K562 (cell line): ENCODE data around the gene EIF5A2. TPM values are rescaled to one million over a fixed set of nuclear protein-coding genes. Genes with fewer than 3 reads are reported as not detected.
A peak's percentile ranks its signal among the peaks of the same experiment; 100 is the strongest.

Experiments
- ARNT ChIP-seq, 2 experiments: fragments of 450-650 bp; IDR thresholded peaks; 2 replicates each; pipeline ENCODE4 v1.6.1; 2016; ENCODE audit warnings: mild to moderate bottlenecking in 1 of 2
- BHLHE40 ChIP-seq: IDR thresholded peaks from 2 replicates; pipeline ENCODE4 v1.6.1; 2011; ENCODE audit warnings: low read length, improper control_type of control experiment
- CTCF ChIP-seq, 3 experiments: IDR thresholded peaks in 2 of 3; conservative IDR thresholded peaks in 1 of 3; 2 replicates each; pipeline ENCODE4 v1.5.1; 2011 to 2012; ENCODE audit warnings: low read length in 3 of 3, mild to moderate bottlenecking in 3 of 3, control low read depth in 2 of 3, improper control_type of control experiment in 1 of 3, inconsistent platforms in 1 of 3, low read depth in 1 of 3, mixed read lengths in 1 of 3, moderate library complexity in 1 of 3; ENCODE audit not compliant: insufficient read depth in 2 of 3
- FOXK1 ChIP-seq: sonication (generic); formaldehyde crosslinking; IDR thresholded peaks from 2 replicates; pipeline ENCODE4 v1.8.0; 2022; ENCODE audit warnings: missing genetic modification reagents, mild to moderate bottlenecking, borderline replicate concordance
- NFE2 ChIP-seq: IDR thresholded peaks from 2 replicates; pipeline ENCODE4 v1.6.1; 2014; ENCODE audit warnings: antibody characterized with exemption, low read depth
- NFRKB ChIP-seq: fragments of 450-650 bp; IDR thresholded peaks from 2 replicates; pipeline ENCODE4 v1.6.1; 2016; ENCODE audit warnings: low read depth
- PHB2 ChIP-seq: fragments of 450-650 bp; IDR thresholded peaks from 2 replicates; pipeline ENCODE4 v1.6.1; 2017; ENCODE audit warnings: low read depth
- UBTF ChIP-seq, 2 experiments: IDR thresholded peaks; 2 replicates each; pipeline ENCODE4 v1.6.1; 2012; ENCODE audit warnings: improper control_type of control experiment in 2 of 2, low read depth in 2 of 2, low read length in 2 of 2, borderline replicate concordance in 1 of 2
- ZBTB17 ChIP-seq: fragments of 450-650 bp; formaldehyde crosslinking; IDR thresholded peaks from 2 replicates; pipeline ENCODE4 v1.4.0; 2020; ENCODE audit warnings: mild to moderate bottlenecking
- ZNF212 ChIP-seq: fragments of 450-650 bp; formaldehyde crosslinking; IDR thresholded peaks from 2 replicates; pipeline ENCODE4 v1.4.0; 2020; ENCODE audit warnings: mild to moderate bottlenecking
- ZNF444 ChIP-seq: fragments of 250-450 bp; sonication (Bioruptor Pico); IDR thresholded peaks from 2 replicates; pipeline ENCODE4 v1.4.0; 2020; ENCODE audit warnings: mild to moderate bottlenecking, moderate library complexity
- polyA plus RNA-seq, 8 experiments: library from polyadenylated mRNA; depleted of rRNA in 4 of 8; stranded (reverse) in 5 of 8; unstranded in 3 of 8; fragments of >200 nt; fragmentation: Nextera tagmentation in 2 of 8; fragmentation: Illumina TruSeq in 1 of 8; extraction: Ambion mirVana in 2 of 8; extraction: Trizol in 1 of 8; gene quantifications; 2 replicates each; pipeline versions ENCODE4 v1.2.1 to v1.2.3, GENCODE V29; 2011 to 2014; ENCODE audit warnings: inconsistent platforms in 1 of 8, missing spikeins in 1 of 8
- total RNA-seq, 7 experiments: library from RNA; depleted of rRNA in 6 of 7; stranded (reverse); fragments of >200 nt in 6 of 7; fragmentation: Illumina TruSeq in 2 of 7; extraction: Trizol in 2 of 7; gene quantifications; 2 replicates each; pipeline versions ENCODE4 v1.2.1 to v1.2.3, GENCODE V29; 2011 to 2021; ENCODE audit warnings: low replicate concordance in 1 of 7
- TF ChIP-seq, protein P1 (sequence below): sonication (generic); formaldehyde crosslinking; IDR thresholded peaks from 2 replicates; pipeline ENCODE4 v1.8.0; 2023; ENCODE audit warnings: mild to moderate bottlenecking, missing genetic modification reagents

The EIF5A2 gene
- total and polyA plus RNA-seq, 9 of the 15 experiments (the other 6 are each of a cell fraction or from before 2014, with no cell fraction given), result 3.9 to 18.3 (median 15.9) TPM

DNA sequence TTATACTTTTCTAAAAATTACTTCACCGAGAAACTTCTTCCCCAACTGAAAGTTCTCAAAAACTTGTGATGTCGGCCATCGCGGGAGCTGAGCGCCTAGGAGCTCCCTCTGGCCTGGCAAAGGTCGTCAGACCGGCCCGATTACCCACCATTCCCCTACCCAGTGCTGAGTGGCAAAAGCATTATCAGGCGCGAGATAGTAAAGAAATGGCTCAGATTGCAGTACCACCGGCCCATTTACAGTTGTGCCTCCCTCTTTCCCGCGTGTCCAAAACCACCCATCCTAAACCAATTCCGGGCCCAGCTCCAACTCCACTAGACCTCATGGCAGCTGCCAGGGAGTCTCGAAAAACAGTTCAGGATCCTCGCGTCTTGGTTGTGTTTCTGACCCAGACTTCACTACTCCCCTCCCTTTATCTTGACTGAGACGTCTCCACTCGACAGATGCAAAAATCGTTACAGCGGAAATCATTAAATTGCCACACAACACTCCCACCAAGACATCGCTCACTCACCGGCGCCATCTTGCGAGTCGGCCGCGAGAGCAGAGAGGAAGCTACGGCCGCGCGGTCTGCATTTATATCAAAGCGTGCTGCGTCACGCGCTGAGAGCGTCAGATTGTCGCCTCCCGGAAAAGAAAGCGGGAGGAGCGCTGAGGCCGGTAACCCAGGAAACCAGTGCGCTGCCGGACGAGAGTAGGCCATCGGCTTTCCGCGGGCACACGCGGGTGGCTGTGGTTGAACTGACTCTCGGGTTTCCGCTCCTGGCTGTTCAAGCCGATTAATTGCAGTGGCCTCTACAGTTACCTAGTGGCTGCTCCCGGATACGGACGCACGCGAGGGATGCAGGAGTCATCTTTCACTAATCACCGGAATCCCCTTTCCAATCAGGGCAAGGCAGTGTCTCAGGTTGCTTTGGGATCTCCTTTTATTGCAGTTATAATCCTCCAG, 38.5 kb downstream of the EIF5A2 start, which contains the start of gene RPL22L1 (continued):
- TF ChIP-seq ARNT (IDR thresholded peaks at IDR 0.05) (peak; percentile 19 to 65; a peak in 1 of 4 replicates), NFE2 (peak; percentile 54; the same call in 1 of the 2 replicates), UBTF (IDR thresholded peaks at IDR 0.05; ENCODE audit: borderline replicate concordance in 1 of 2, low read depth in 2 of 2, low read length in 2 of 2) (no peak), PHB2 (no peak), ZNF444 (no peak), BHLHE40 (peak; percentile 74), NFRKB (peak; percentile 98), CTCF (IDR thresholded peaks at IDR 0.05 in 2 of 3, conservative IDR thresholded peaks at IDR 0.05 in 1 of 3; ENCODE audit: insufficient read depth in 2 of 3, low read depth in 1 of 3, low read length in 3 of 3) (peak in 2 of 3 experiments; percentile 26 to 31; a peak in 1 of 6 replicates), FOXK1 (CRISPR knock-in tag) (peak; percentile 79; the same call in 1 of the 2 replicates), ZNF212 (CRISPR knock-in tag) (no peak), ZBTB17 (peak; percentile 50; the same call in 1 of the 2 replicates)
- TF ChIP-seq, protein P1, sequence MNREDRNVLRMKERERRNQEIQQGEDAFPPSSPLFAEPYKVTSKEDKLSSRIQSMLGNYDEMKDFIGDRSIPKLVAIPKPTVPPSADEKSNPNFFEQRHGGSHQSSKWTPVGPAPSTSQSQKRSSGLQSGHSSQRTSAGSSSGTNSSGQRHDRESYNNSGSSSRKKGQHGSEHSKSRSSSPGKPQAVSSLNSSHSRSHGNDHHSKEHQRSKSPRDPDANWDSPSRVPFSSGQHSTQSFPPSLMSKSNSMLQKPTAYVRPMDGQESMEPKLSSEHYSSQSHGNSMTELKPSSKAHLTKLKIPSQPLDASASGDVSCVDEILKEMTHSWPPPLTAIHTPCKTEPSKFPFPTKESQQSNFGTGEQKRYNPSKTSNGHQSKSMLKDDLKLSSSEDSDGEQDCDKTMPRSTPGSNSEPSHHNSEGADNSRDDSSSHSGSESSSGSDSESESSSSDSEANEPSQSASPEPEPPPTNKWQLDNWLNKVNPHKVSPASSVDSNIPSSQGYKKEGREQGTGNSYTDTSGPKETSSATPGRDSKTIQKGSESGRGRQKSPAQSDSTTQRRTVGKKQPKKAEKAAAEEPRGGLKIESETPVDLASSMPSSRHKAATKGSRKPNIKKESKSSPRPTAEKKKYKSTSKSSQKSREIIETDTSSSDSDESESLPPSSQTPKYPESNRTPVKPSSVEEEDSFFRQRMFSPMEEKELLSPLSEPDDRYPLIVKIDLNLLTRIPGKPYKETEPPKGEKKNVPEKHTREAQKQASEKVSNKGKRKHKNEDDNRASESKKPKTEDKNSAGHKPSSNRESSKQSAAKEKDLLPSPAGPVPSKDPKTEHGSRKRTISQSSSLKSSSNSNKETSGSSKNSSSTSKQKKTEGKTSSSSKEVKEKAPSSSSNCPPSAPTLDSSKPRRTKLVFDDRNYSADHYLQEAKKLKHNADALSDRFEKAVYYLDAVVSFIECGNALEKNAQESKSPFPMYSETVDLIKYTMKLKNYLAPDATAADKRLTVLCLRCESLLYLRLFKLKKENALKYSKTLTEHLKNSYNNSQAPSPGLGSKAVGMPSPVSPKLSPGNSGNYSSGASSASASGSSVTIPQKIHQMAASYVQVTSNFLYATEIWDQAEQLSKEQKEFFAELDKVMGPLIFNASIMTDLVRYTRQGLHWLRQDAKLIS (CRISPR knock-in tag), result no peak
